Measurements from ENCODE around the gene NPHP3. TPM values are rescaled to one million over a fixed set of nuclear protein-coding genes. Genes with fewer than 3 reads are reported as not detected.
A peak's percentile ranks its signal among the peaks of the same experiment; 100 is the strongest.
"Not testable (repeated sequence)": the region's sequence is repeated elsewhere in the genome, so short reads cannot be mapped to it uniquely, and the experiment has no call there.

The NPHP3 gene
- 23.9 and 29.8 TPM in 2 replicates for total RNA-seq (2014; rRNA removed; shearing (Covaris generic))

- DNase-seq (ENCODE audit: low spot score): peak; percentile 94
Measured at GRCh38 chr3:132722165-132723023, at the start of gene NPHP3. NPHP3 (minus strand) TSS chr3:132722409; CDS start chr3:132722355, 54 bp downstream.

- DNase-seq (ENCODE audit: low spot score): no peak
Measured at GRCh38 chr3:132758740-132759139, 36.5 kb upstream of the NPHP3 start.

DNA sequence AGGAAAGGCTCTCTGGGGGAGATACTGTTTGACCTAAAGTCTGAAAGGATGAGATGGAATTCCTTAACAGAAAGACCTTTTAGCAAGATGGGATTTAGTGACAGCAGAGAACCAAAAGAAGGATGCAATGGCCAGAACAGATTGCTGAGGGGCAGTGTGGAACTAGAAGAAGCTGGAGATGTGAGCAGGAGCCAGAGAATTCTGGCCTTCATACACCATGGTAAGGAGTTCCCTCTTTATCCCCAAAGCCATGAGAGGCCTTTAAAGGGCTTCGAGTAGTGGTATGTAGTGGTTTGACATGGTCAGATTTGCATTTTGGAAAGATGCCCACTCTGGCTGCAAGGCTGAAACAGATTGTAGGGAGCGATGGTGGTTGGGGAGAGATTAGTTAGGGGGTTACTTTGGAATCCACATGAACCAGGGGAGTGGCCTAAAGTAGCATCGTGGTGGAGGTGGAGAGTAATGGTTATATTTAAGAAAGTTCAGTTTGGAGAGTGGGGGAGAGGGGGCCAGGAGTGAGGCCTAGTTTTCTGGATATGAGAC, 34.0 kb upstream of the NPHP3 start:
- no peak for DNase-seq (ENCODE audit: low spot score)

DNA sequence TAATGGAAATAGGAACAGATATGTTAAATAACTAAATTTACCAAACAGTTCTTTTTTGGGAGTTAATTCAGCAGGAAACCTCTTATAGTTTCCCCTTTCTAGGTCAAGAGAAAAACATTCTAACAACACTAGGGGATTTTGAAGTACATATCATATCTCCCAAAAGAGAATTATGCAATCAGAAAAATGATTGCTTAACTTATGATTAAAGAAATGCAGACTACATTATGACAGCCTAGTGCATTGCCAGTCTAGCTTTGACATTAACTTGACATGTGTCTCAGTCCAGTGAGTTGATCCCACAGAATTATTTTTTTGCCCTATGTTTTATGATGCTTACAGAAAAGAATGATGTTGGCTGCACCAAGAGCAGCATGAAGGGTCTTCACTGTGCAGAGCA, 31.7 kb upstream of the NPHP3 start:
- DNase-seq (ENCODE audit: low spot score): no peak

DNA sequence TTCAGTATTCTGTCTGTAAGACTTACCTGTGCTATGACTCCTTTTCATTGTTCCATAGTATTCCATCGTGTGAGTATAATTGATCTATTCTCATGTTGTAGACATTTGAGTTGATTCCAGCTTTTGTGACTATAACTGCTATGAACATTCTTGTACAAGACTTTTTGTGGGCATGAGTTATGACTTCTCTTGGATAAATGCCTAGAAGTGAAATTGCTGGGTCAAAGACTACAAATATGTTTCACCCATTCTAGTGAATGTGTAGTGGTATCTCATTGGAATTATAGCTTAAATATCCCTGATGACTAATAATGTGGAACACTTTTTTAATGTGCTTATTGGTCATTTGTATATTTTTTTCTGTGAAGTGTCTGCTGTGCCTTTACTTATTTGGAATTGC, 27.6 kb upstream of the NPHP3 start:
- no peak for DNase-seq (ENCODE audit: low spot score)

- not testable (repeated sequence) for DNase-seq (ENCODE audit: low spot score)
Measured at GRCh38 chr3:132746720-132747119, 24.5 kb upstream of the NPHP3 start.

DNA sequence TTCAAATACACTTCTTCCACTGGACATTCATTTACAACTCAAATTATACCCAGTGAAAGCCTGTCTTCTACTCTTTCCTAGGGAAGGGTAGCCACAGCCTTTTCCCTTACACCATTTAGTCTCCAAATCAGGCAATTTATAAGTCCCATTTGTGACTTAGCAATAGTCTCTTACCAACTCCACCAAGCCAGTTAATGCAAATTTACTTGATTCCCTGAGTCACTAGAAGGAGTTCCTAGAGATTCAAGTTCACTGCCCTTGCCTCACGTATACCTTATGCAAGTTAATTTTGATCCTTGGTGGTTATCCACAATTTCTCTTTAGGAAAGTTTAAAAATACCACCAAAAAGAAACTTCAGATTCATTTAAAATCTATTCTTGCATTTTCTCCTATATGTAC, 16.1 kb upstream of the NPHP3 start:
- no peak for DNase-seq (ENCODE audit: low spot score)

GRCh38 chr3:132735589-132735988, 13.4 kb upstream of the NPHP3 start:
- DNase-seq (ENCODE audit: low spot score): no peak

- DNase-seq (ENCODE audit: low spot score): peak; percentile 46
Measured at GRCh38 chr3:132730891-132731580, 8.8 kb upstream of the NPHP3 start.

GRCh38 chr3:132726341-132726823, 4.2 kb upstream of the NPHP3 start:
- peak; percentile 52 for DNase-seq (ENCODE audit: low spot score)

DNA sequence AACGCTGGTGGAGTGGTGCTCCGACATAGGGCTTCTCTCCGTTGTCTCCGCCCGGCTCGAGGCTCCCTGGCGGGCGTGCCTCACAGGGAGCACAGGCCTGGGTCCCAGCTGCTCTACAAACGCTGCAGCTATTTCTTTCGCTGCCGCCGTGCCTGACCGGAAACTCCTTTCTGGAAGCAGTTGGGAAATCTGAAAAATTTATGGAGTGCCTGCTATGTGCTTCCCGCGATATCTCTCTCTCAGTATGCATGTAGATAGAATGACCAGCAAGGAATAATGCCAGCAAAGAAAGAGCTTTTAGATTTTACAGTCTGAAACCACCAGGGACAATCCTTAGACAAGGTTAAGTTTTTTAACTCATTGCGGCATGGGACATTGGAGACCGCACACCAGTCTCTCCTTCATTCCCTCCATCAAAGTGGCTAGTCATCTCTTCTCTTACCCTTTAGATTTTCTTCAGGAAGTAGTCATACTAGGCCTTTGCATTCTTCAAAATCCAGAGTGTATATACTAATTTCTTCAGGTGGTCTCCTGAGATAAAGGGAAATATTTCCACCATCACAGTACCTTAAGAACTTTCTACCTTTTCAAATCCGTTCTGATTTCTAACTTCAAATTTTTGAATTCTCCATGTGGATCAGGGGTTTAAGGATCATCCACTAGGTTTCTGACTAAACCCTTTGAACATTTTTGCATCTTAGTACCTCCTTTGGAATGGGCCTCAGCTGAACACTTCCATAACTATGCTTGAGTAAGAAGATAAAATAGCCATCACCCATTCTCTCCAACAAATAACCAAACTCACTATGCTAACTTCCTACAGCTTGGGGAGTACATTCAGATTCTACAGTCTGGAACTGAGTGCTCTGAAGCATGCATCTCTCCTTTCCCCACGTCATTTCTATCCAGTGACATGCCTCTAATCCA, 1.1 kb upstream of the NPHP3 start:
- no peak for DNase-seq (ENCODE audit: low spot score)

- DNase-seq (ENCODE audit: low spot score): peak; percentile 40
Measured at GRCh38 chr3:132721479-132722164, 587 bp downstream of the NPHP3 start.

GRCh38 chr3:132720228-132720627, 2.0 kb downstream of the NPHP3 start:
- DNase-seq (ENCODE audit: low spot score): no peak

- no peak for DNase-seq (ENCODE audit: low spot score)
Measured at GRCh38 chr3:132716372-132716771, 5.8 kb downstream of the NPHP3 start.

- no peak for DNase-seq (ENCODE audit: low spot score)
Measured at GRCh38 chr3:132713977-132714727, 8.1 kb downstream of the NPHP3 start.

GRCh38 chr3:132710311-132710710, 11.9 kb downstream of the NPHP3 start:
- no peak for DNase-seq (ENCODE audit: low spot score)

GRCh38 chr3:132709761-132710160, 12.4 kb downstream of the NPHP3 start:
- no peak for DNase-seq (ENCODE audit: low spot score)

DNA sequence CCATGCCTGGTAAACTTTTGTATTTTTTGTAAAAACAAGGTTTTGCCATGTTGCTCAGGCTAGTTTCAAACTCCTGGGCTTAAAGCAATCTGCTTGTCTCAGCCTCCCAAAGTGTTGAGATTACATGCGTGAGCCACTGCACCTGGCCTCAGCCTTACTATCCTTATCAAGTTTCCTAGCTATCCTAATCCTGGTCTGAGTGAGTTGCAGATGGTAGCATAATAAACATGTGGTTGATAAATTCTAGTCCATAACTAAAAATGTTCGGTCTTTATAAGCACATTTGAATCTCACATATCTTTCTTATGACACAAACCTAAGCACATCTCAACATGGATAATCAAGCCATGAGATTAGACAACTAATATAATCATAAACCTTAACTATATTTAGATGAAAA, 18.5 kb downstream of the NPHP3 start:
- no peak for DNase-seq (ENCODE audit: low spot score)

DNA sequence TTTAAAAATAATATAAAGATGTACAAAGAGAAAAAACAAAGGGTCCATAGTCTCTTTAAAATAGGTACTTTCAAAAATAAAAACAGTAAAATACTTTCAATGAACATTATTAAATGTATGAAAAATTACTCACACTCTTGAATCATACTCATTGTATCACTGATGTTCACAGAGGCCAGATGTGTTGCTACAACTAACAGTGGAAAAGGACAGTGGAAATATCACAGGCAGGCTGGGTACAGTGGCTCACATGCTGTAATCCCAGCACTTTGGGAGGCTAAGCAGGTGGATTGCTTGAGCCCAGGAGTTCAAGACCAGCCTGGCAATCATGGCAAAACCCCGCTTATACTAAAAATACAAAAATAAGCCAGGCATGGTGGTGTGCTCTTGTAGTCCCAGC, 26.8 kb downstream of the NPHP3 start:
- no peak for DNase-seq (ENCODE audit: low spot score)

GRCh38 chr3:132694991-132695390, 27.2 kb downstream of the NPHP3 start:
- DNase-seq (ENCODE audit: low spot score): no peak

All from A172 (cell line).